ENCODE results near the gene CD93. TPM values are rescaled to one million over a fixed set of nuclear protein-coding genes. Genes with fewer than 3 reads are reported as not detected.

Gene CD93
- total and polyA plus RNA-seq, 2 of the 8 experiments (the other 6 are each of a cell fraction or from before 2014, with no cell fraction given) = under 0.01 to 0.07 TPM

DNA sequence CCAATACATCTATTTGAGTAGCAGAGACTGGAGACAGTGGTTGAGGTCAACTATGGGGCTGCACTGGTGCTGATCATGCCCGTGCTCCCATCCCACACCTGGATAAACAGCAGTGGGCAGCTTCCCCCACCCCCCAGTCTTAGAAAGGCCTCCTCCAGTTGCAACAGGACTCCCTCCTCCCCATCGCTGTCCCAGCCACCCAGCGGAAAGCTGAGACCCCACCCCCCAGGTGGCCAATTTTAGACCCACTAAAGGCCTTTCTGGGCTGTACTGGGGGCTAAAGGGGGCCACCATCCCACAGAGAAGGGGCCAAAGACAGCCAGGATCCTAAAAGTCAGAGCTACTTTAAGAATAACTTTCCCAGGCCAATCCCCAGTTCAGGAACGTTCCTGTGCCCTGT is 52.2 kb downstream of the CD93 start (continued):
- TF ChIP-seq, protein P1, sequence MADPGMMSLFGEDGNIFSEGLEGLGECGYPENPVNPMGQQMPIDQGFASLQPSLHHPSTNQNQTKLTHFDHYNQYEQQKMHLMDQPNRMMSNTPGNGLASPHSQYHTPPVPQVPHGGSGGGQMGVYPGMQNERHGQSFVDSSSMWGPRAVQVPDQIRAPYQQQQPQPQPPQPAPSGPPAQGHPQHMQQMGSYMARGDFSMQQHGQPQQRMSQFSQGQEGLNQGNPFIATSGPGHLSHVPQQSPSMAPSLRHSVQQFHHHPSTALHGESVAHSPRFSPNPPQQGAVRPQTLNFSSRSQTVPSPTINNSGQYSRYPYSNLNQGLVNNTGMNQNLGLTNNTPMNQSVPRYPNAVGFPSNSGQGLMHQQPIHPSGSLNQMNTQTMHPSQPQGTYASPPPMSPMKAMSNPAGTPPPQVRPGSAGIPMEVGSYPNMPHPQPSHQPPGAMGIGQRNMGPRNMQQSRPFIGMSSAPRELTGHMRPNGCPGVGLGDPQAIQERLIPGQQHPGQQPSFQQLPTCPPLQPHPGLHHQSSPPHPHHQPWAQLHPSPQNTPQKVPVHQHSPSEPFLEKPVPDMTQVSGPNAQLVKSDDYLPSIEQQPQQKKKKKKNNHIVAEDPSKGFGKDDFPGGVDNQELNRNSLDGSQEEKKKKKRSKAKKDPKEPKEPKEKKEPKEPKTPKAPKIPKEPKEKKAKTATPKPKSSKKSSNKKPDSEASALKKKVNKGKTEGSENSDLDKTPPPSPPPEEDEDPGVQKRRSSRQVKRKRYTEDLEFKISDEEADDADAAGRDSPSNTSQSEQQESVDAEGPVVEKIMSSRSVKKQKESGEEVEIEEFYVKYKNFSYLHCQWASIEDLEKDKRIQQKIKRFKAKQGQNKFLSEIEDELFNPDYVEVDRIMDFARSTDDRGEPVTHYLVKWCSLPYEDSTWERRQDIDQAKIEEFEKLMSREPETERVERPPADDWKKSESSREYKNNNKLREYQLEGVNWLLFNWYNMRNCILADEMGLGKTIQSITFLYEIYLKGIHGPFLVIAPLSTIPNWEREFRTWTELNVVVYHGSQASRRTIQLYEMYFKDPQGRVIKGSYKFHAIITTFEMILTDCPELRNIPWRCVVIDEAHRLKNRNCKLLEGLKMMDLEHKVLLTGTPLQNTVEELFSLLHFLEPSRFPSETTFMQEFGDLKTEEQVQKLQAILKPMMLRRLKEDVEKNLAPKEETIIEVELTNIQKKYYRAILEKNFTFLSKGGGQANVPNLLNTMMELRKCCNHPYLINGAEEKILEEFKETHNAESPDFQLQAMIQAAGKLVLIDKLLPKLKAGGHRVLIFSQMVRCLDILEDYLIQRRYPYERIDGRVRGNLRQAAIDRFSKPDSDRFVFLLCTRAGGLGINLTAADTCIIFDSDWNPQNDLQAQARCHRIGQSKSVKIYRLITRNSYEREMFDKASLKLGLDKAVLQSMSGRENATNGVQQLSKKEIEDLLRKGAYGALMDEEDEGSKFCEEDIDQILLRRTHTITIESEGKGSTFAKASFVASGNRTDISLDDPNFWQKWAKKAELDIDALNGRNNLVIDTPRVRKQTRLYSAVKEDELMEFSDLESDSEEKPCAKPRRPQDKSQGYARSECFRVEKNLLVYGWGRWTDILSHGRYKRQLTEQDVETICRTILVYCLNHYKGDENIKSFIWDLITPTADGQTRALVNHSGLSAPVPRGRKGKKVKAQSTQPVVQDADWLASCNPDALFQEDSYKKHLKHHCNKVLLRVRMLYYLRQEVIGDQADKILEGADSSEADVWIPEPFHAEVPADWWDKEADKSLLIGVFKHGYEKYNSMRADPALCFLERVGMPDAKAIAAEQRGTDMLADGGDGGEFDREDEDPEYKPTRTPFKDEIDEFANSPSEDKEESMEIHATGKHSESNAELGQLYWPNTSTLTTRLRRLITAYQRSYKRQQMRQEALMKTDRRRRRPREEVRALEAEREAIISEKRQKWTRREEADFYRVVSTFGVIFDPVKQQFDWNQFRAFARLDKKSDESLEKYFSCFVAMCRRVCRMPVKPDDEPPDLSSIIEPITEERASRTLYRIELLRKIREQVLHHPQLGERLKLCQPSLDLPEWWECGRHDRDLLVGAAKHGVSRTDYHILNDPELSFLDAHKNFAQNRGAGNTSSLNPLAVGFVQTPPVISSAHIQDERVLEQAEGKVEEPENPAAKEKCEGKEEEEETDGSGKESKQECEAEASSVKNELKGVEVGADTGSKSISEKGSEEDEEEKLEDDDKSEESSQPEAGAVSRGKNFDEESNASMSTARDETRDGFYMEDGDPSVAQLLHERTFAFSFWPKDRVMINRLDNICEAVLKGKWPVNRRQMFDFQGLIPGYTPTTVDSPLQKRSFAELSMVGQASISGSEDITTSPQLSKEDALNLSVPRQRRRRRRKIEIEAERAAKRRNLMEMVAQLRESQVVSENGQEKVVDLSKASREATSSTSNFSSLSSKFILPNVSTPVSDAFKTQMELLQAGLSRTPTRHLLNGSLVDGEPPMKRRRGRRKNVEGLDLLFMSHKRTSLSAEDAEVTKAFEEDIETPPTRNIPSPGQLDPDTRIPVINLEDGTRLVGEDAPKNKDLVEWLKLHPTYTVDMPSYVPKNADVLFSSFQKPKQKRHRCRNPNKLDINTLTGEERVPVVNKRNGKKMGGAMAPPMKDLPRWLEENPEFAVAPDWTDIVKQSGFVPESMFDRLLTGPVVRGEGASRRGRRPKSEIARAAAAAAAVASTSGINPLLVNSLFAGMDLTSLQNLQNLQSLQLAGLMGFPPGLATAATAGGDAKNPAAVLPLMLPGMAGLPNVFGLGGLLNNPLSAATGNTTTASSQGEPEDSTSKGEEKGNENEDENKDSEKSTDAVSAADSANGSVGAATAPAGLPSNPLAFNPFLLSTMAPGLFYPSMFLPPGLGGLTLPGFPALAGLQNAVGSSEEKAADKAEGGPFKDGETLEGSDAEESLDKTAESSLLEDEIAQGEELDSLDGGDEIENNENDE (IDR thresholded peaks at IDR 0.05; ENCODE audit: insufficient replicate concordance, low read length) = no peak
- TF ChIP-seq NANOG (IDR thresholded peaks at IDR 0.05; ENCODE audit: insufficient read depth, low read depth, low read length, poor library complexity, severe bottlenecking) = no peak
- TF ChIP-seq, protein P2, sequence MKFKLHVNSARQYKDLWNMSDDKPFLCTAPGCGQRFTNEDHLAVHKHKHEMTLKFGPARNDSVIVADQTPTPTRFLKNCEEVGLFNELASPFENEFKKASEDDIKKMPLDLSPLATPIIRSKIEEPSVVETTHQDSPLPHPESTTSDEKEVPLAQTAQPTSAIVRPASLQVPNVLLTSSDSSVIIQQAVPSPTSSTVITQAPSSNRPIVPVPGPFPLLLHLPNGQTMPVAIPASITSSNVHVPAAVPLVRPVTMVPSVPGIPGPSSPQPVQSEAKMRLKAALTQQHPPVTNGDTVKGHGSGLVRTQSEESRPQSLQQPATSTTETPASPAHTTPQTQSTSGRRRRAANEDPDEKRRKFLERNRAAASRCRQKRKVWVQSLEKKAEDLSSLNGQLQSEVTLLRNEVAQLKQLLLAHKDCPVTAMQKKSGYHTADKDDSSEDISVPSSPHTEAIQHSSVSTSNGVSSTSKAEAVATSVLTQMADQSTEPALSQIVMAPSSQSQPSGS (IDR thresholded peaks at IDR 0.05; ENCODE audit: low read length) = no peak
- TF ChIP-seq SAP30 (IDR thresholded peaks at IDR 0.05; ENCODE audit: insufficient read depth, insufficient replicate concordance, low read length) = no peak
- no peak for TF ChIP-seq SIX5 (IDR thresholded peaks at IDR 0.05; ENCODE audit: low read depth, low read length)
- TF ChIP-seq CBX5 (IDR thresholded peaks at IDR 0.05; ENCODE audit: low read depth, low read length) = no peak
- TF ChIP-seq CEBPB (IDR thresholded peaks at IDR 0.05; ENCODE audit: low read depth, low read length) = no peak
- TF ChIP-seq BRCA1 (IDR thresholded peaks at IDR 0.05; ENCODE audit: low read depth, low read length) = no peak
- no peak for TF ChIP-seq CHD1 (IDR thresholded peaks at IDR 0.05; ENCODE audit: low read depth, low read length)
- no peak for TF ChIP-seq SRF (IDR thresholded peaks at IDR 0.05; ENCODE audit: low read depth, low read length)

Data from H1 (cell line).